Right cardiac atrium (tissue), 5 donors: ENCODE data around the gene ZNF710. TPM values are rescaled to one million over a fixed set of nuclear protein-coding genes. Genes with fewer than 3 reads are reported as not detected.
A peak's percentile ranks its signal among the peaks of the same experiment; 100 is the strongest.
"Not testable (repeated sequence)": the region's sequence is repeated elsewhere in the genome, so short reads cannot be mapped to it uniquely, and the experiment has no call there.

Experiments
- ATAC-seq, 2 donors: fragments of 200-7000 bp; cut with Tn5 transposase; one replicate each; pipeline versions ENCODE4 v1.8.0 to v1.9.1; 2020; ENCODE audit warnings: moderate library complexity in 2 of 2, mild to moderate bottlenecking in 1 of 2
- DNase-seq, 3 donors: peaks; one replicate each; pipeline ENCODE4 v3.0.0-alpha.2; 2020
- H3K27ac ChIP-seq: one replicate; pipeline ENCODE4 v1.5.1; 2013; ENCODE audit warnings: mild to moderate bottlenecking, low read length, control low read depth, moderate library complexity
- H3K27me3 ChIP-seq: one replicate; pipeline ENCODE4 v1.6.1; 2013; ENCODE audit not compliant: control insufficient read depth, insufficient read depth
- H3K4me1 ChIP-seq: one replicate; pipeline ENCODE4 v1.6.1; 2013; ENCODE audit warnings: low read length; ENCODE audit not compliant: control insufficient read depth, insufficient read depth
- H3K4me3 ChIP-seq: one replicate; pipeline ENCODE4 v1.5.1; 2013; ENCODE audit warnings: low read length, control low read depth
- H3K9me3 ChIP-seq: one replicate; pipeline ENCODE4 v1.6.1; 2013; ENCODE audit warnings: low read length; ENCODE audit not compliant: control insufficient read depth
- WGBS: extraction: QIAGEN DNeasy Blood & Tissue Kit; methylation state at CpG from one replicate; pipeline ENCODE4 v1.1.7; 2013; 5-methylcytosine and 5-hydroxymethylcytosine counted together
- intact Hi-C, 4 donors: fragments of 100-400 bp; cut with DNase I; formaldehyde crosslinking; loops; one replicate each; pipeline versions ENCODE4 v1.11.0 to v1.14.0; 2022 to 2023
- polyA plus RNA-seq: library from polyadenylated mRNA; stranded (reverse); fragments of 200-250 nt; gene quantifications from one replicate; pipeline ENCODE4 v1.2.3, GENCODE V29; 2013
- total RNA-seq, 4 donors: library from RNA; stranded (reverse); fragmentation: NEBNext Ultra II Directional; extraction: Animal tissue kit (Norgen Biotek cat#: 25700); gene quantifications; one replicate each; pipeline ENCODE4 v1.2.1, GENCODE V29; 2021
- donor health status: healthy with polysubstance abuse.
- donor health status: DM: no; HTN: yes; CAD: no.
- donor health status: DM: no; HTN: no; CAD: no.
- donor health status: DM: no; HTN: yes; CAD: no; lungs with severe emphysema.
- donor health status: DM: yes; HTN: yes; CAD: no.

Gene ZNF710
- total and polyA plus RNA-seq, 5 donors: 3.4 to 10.2 (median 7.8) TPM

- no peaks in the 10 kb centered on the region for H3K9me3 ChIP-seq
- intact Hi-C loops: loop anchor here in 3 of 4 donors (10.0 kb wide), 1 partner anchor 58 kb away; the partner anchor contains the start of gene ZNF710 (in 3 of the 3)
- DNase-seq: peak in 2 of 3 donors; percentile 4 to 53
- 82% methylated on average over 16 of the region's 16 CpGs for WGBS
- no peak for ATAC-seq
- H3K27me3 ChIP-seq: no peaks in the 10 kb centered on the region
- H3K27ac ChIP-seq: no peak overlapping the region
- H3K4me3 ChIP-seq: no peak overlapping the region
- H3K4me1 ChIP-seq: peaks cover 13% of the 10 kb centered on the region
These were observed 61.4 kb downstream of the ZNF710 start for GRCh38 chr15:90062462-90062932.

DNA sequence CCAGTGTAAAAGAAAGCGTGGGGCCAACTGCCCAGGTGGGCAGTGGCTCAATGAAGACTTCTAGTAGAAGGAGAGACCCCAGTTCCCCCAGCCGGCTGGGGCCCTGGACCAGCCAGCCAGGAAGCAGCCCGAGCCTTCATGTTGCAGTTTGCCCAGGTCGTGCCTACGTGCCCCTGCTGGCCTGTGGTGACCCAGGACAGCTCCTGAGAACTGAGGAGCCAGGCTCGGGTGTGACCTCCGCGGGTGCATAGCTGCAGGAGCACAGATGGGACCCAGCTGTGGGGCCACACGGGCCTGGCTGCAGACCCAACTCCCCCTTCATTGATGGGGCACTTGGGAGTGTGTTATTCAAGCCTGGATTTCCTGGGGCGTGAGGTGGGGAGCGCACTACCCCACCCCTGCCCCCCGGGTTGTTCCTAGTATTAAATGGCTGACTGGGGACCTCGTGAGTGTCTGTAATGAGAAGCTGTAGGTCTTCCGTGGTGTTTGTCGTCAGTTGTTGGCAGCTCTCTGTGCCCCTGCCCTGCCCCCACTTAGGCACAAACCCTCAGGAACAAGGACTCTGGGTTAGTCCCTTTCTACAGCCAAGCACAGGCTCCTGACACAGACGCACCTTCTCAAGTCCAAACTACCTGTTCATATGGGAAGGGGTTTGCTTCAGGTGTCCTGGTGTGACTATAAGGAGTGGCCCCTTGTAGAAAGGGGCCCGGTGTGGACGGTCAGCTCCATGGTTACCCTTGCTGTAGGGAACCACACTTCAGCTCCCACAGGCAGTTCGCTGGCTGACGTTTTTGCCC is 62.0 kb downstream of the ZNF710 start:
- no peak for ATAC-seq
- peak overlapping the region; percentile 1 for H3K27ac ChIP-seq
- H3K27me3 ChIP-seq: no peaks in the 10 kb centered on the region
- DNase-seq: peak in 1 of 3 donors; percentile 57
- H3K4me1 ChIP-seq: peaks cover 13% of the 10 kb centered on the region
- 61% methylated on average over 20 of the region's 20 CpGs for WGBS
- no peaks in the 10 kb centered on the region for H3K9me3 ChIP-seq
- intact Hi-C loops: loop anchor here in 3 of 4 donors (10.0 kb wide), 1 partner anchor 58 kb away; the partner anchor contains the start of gene ZNF710 (in 3 of the 3)
- H3K4me3 ChIP-seq: no peak overlapping the region

- peaks cover 13% of the 10 kb centered on the region for H3K4me1 ChIP-seq
- no peak overlapping the region for H3K27ac ChIP-seq
- DNase-seq (peak in 1 of 3 donors; percentile 77), ATAC-seq (peak; percentile 5 to 19)
- WGBS: 71% methylated on average over 11 of the region's 11 CpGs
- H3K9me3 ChIP-seq: no peaks in the 10 kb centered on the region
- intact Hi-C loops: loop anchor here in 3 of 4 donors (10.0 kb wide), 1 partner anchor 59 kb away; the partner anchor contains the start of gene ZNF710 (in 3 of the 3)
- no peaks in the 10 kb centered on the region for H3K27me3 ChIP-seq
- no peak overlapping the region for H3K4me3 ChIP-seq
These were observed 62.7 kb downstream of the ZNF710 start for GRCh38 chr15:90063770-90064247.

DNA sequence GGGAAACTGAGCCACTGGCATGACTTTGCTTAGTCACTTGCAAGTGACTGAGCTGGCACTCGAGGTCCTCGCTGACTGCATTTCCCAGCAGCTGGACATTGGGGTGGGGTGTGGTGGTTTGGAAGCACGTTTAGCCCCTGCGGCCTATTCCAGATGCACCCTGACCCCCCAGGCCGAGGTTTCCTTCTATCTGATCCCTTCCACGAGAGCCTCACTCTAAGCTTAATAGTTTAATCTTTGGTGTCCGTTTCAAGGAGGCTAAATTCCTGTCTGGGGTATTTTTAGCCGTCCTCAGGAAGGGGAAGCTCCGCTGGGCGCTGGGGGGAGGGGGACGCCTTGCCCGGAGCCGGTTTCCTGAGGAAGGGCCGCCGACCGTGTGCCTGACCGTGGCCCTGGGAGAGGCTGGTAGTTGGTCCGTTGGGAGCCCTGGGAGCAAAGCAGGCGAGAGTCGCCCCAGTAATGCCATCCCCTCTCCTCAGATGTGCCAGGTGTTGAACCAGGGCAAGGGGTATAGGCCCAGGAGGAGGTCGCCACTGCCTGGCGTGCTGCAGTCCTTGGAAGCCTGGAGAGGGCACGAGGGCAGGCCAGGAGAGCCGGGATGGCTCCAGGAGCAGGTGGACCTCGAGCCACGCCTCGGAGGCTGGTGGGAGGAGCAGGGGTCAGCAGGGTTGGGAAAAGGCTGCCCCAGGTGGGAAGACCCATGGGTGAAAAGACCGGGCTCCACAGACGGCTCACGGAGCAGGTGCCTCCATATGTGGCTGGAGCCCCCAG is 64.0 kb downstream of the ZNF710 start:
- intact Hi-C loops: loop anchor here in 3 of 4 donors (10.0 kb wide), 1 partner anchor 60 kb away; the partner anchor contains the start of gene ZNF710 (in 3 of the 3)
- ATAC-seq: peak; percentile 70 to 81
- Histone ChIP-seq H3K27ac (peak overlapping the region; percentile 78), H3K27me3 (no peaks in the 10 kb centered on the region), H3K4me1 (peaks cover 13% of the 10 kb centered on the region), H3K9me3 (no peaks in the 10 kb centered on the region), H3K4me3 (no peak overlapping the region)
- WGBS: 33% methylated on average over 30 of the region's 30 CpGs
- peak; percentile 76 to 92 (median 91) for DNase-seq

DNA sequence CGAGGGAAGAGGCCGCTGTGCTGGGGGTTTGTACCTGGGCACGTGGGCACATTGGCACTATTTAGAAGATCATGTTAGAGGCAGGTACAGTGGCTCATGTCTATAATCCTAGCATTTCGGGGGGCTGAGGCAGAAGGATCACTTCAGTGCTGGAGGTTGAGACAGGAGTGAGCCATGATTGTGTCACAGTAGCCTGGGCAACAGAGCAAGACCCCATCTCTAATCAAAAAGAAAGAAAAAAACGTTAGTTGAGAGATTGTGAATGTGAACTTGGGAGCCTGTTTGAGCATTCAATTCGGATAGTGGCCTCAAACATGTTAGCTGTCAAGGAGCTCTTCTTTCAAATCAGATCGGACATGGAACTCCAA is 64.5 kb downstream of the ZNF710 start:
- WGBS: 80% methylated on average over 7 of the region's 7 CpGs
- H3K27ac ChIP-seq: peak overlapping the region; percentile 31
- no peak for DNase-seq
- intact Hi-C loops: loop anchor here in 3 of 4 donors (10.0 kb wide), 1 partner anchor 61 kb away; the partner anchor contains the start of gene ZNF710 (in 3 of the 3)
- no peaks in the 10 kb centered on the region for H3K9me3 ChIP-seq
- peaks cover 13% of the 10 kb centered on the region for H3K4me1 ChIP-seq
- no peak for ATAC-seq
- no peaks in the 10 kb centered on the region for H3K27me3 ChIP-seq
- no peak overlapping the region for H3K4me3 ChIP-seq

- no peak overlapping the region for H3K27ac ChIP-seq
- WGBS: 94% methylated on average over 55 of the region's 55 CpGs
These were observed 66.2 kb downstream of the ZNF710 start for GRCh38 chr15:90067181-90067952.

DNA sequence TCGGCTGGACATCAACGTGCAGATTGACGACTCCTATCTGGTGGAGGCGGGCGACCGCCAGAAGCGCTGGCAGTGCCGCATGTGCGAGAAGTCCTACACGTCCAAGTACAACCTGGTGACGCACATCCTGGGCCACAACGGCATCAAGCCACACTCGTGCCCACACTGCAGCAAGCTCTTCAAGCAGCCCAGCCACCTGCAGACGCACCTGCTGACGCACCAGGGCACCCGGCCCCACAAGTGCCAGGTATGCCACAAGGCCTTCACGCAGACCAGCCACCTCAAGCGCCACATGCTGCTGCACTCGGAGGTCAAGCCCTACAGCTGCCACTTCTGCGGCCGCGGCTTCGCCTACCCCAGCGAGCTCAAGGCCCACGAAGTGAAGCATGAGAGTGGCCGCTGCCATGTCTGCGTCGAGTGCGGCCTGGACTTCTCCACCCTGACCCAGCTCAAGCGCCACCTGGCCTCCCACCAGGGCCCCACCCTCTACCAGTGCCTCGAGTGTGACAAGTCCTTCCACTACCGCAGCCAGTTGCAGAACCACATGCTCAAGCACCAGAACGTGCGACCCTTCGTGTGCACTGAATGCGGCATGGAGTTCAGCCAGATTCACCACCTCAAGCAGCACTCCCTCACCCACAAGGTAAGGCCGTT is 67.0 kb downstream of the ZNF710 start:
- no peaks in the 10 kb centered on the region for H3K27me3 ChIP-seq
- WGBS: 93% methylated on average over 37 of the region's 37 CpGs
- intact Hi-C loops: loop anchor here in 3 of 4 donors (10.0 kb wide), 1 partner anchor 63 kb away; the partner anchor contains the start of gene ZNF710 (in 3 of the 3)
- peak in 1 of 3 donors; percentile 50 for DNase-seq
- H3K27ac ChIP-seq: no peak overlapping the region
- H3K4me3 ChIP-seq: no peak overlapping the region
- peaks cover 11% of the 10 kb centered on the region for H3K4me1 ChIP-seq
- H3K9me3 ChIP-seq: no peaks in the 10 kb centered on the region
- ATAC-seq: no peak

More at GRCh38 chr15:90067181-90067952, 66.2 kb downstream of the ZNF710 start:
- Histone ChIP-seq H3K4me1 (peaks cover 13% of the 10 kb centered on the region), H3K4me3 (no peak overlapping the region), H3K27me3 (no peaks in the 10 kb centered on the region), H3K9me3 (no peaks in the 10 kb centered on the region)
- peak in 1 of 3 donors; percentile 60 for DNase-seq
- no peak for ATAC-seq
- intact Hi-C loops: loop anchor here in 3 of 4 donors (10.0 kb wide), 1 partner anchor 63 kb away; the partner anchor contains the start of gene ZNF710 (in 3 of the 3)

DNA sequence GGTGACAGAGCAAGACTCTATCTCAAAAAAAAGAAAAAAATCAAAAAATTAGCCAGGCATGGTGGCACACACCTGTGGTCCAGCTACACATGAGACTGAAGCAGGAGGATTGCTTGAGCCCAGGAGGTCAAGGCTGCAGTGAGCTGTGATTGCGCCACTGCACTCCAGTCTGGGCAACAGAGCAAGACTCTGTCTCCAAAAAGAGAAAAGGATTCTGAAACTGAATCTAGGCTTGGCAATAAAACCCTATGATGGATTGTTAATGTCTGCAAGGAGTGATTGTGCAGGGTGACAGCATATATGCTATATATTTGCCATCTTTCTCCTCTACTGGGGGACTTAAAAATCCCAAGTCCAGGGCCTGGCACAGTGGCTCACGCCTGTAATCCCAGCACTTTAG is 69.5 kb downstream of the ZNF710 start:
- H3K9me3 ChIP-seq, H3K4me1 ChIP-seq, ATAC-seq, H3K27me3 ChIP-seq, H3K27ac ChIP-seq, H3K4me3 ChIP-seq, DNase-seq: not testable (repeated sequence)
- intact Hi-C loops: loop anchor here in 3 of 4 donors (5.0 to 10.0 kb wide), 4 partner anchors 68 to 178 kb away; partner anchors contain the start of genes AP3S2 (in 1 of the 3) and ZNF710 (in 1 of the 3)
- WGBS: 91% methylated on average over 2 of the region's 2 CpGs

- Histone ChIP-seq H3K27ac (no peak overlapping the region), H3K4me1 (no peaks in the 10 kb centered on the region), H3K4me3 (no peak overlapping the region), H3K27me3 (no peaks in the 10 kb centered on the region), H3K9me3 (no peaks in the 10 kb centered on the region)
- intact Hi-C loops: loop anchor here in 3 of 4 donors (5.0 to 10.0 kb wide), 4 partner anchors 69 to 179 kb away; partner anchors contain the start of genes AP3S2 (in 1 of the 3) and ZNF710 (in 1 of the 3)
- 41% methylated on average over 5 of the region's 5 CpGs for WGBS
- ATAC-seq: peak; percentile 75 to 78
- DNase-seq: peak; percentile 85 to 95 (median 88)
These were observed 70.2 kb downstream of the ZNF710 start for GRCh38 chr15:90071220-90071807.
